ENCODE measurements around the gene CD244.

DNA sequence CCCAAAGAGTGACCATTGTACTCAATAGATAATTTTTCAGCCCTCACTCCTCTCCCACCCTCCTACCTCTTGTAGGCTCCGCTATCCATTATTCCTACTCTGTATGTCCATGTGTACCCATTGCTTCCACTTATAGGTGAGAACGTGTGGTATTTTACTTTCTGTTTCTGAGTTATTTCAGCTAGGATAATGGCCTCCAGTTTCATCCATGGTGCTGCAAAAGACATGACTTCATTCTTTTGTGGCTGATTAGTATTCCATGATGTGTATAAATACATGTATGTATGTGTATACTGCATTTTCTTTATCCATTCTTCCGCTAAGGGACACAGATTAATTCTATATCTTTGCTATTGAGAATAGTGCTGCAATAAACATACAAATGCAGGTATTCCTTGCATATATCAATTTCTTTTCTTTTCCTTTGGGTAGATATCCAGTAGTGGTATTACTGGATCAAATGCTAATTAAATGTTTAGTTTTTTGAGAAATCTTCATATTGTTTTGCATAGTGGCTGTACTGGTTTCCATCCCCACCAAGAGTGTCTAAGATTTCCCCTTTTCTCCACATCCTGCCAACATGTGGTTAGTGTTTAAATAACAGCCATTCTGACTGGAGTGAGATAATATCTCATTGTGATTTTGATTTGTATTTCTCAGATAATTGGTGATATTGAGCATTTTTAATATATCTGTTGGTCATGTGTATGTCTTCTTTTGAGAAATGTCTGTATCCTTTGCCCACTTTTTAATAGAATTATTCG is 61.9 kb downstream of the CD244 start:
- TF ChIP-seq, protein P1, sequence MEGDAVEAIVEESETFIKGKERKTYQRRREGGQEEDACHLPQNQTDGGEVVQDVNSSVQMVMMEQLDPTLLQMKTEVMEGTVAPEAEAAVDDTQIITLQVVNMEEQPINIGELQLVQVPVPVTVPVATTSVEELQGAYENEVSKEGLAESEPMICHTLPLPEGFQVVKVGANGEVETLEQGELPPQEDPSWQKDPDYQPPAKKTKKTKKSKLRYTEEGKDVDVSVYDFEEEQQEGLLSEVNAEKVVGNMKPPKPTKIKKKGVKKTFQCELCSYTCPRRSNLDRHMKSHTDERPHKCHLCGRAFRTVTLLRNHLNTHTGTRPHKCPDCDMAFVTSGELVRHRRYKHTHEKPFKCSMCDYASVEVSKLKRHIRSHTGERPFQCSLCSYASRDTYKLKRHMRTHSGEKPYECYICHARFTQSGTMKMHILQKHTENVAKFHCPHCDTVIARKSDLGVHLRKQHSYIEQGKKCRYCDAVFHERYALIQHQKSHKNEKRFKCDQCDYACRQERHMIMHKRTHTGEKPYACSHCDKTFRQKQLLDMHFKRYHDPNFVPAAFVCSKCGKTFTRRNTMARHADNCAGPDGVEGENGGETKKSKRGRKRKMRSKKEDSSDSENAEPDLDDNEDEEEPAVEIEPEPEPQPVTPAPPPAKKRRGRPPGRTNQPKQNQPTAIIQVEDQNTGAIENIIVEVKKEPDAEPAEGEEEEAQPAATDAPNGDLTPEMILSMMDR (conservative IDR thresholded peaks at IDR 0.05; ENCODE audit: low read length), result 0 out of 2 replicates have a peak, but pooled peaks have one; percentile 14
- no peak for TF ChIP-seq EZH2phosphoT487 (IDR thresholded peaks at IDR 0.05; ENCODE audit: borderline replicate concordance, low read depth, low read length)
